DOHH2 (cell line): ENCODE results near the gene DENND5B.

ENCODE experiments used
- H3F3A ChIP-seq: fragments of 200-600 bp; sonication (generic), shearing (Covaris generic); 2 replicates; pipeline ENCODE4 v1.6.0; 2016; ENCODE audit warnings: antibody characterized with exemption, mild to moderate bottlenecking; ENCODE audit not compliant: control insufficient read depth, insufficient read depth
- H3K27ac ChIP-seq: fragments of 200-600 bp; sonication (generic); 2 replicates; pipeline ENCODE4 v1.5.1; 2014; ENCODE audit warnings: low read depth, mild to moderate bottlenecking, low read length, moderate library complexity
- H3K27me3 ChIP-seq: fragments of 200-600 bp; sonication (generic); 2 replicates; pipeline ENCODE4 v1.6.1; 2014; ENCODE audit warnings: mild to moderate bottlenecking, low read length, mixed read lengths; ENCODE audit not compliant: control insufficient read depth
- H3K36me3 ChIP-seq: fragments of 200-600 bp; sonication (generic); 2 replicates; pipeline ENCODE4 v1.6.1; 2014; ENCODE audit warnings: mild to moderate bottlenecking, low read length, moderate library complexity, mixed read lengths; ENCODE audit not compliant: control insufficient read depth
- H3K4me1 ChIP-seq: fragments of 200-600 bp; sonication (generic); 2 replicates; pipeline ENCODE4 v1.6.1; 2014; ENCODE audit warnings: mild to moderate bottlenecking, low read length, mixed read lengths; ENCODE audit not compliant: control insufficient read depth
- H3K4me2 ChIP-seq: fragments of 200-600 bp; sonication (generic); 2 replicates; pipeline ENCODE4 v1.6.0; 2014; ENCODE audit warnings: mild to moderate bottlenecking, low read length, moderate library complexity
- H3K4me3 ChIP-seq: fragments of 200-600 bp; sonication (generic); 2 replicates; pipeline ENCODE4 v1.5.1; 2014; ENCODE audit warnings: mild to moderate bottlenecking, low read length, mixed read lengths
- H3K79me2 ChIP-seq: fragments of 200-600 bp; sonication (generic); 2 replicates; pipeline ENCODE4 v1.6.1; 2014; ENCODE audit warnings: mild to moderate bottlenecking, low read length, mixed read lengths; ENCODE audit not compliant: control insufficient read depth
- H3K9me2 ChIP-seq: fragments of 200-600 bp; sonication (generic); replicated peaks from 2 replicates; pipeline ENCODE4 v1.6.1; 2014; ENCODE audit warnings: mild to moderate bottlenecking, low read length, mixed read lengths; ENCODE audit not compliant: control insufficient read depth
- H3K9me3 ChIP-seq: fragments of 200-600 bp; sonication (generic); 2 replicates; pipeline ENCODE4 v1.6.1; 2014; ENCODE audit warnings: antibody characterized with exemption, low read length, mixed read lengths; ENCODE audit not compliant: control insufficient read depth, insufficient read depth
- H4K20me1 ChIP-seq: fragments of 200-600 bp; sonication (generic); 2 replicates; pipeline ENCODE4 v1.6.0; 2014; ENCODE audit warnings: low read depth, mild to moderate bottlenecking, antibody characterized with exemption, low read length, moderate library complexity; ENCODE audit not compliant: control insufficient read depth, insufficient read depth
- EZH2phosphoT487 ChIP-seq: fragments of 200-600 bp; sonication (generic); IDR thresholded peaks from 2 replicates; pipeline ENCODE4 v1.6.1; 2017; ENCODE audit warnings: borderline replicate concordance, mild to moderate bottlenecking, antibody characterized with exemption, low read length, moderate library complexity, mixed read lengths
- TF ChIP-seq, protein P1 (sequence below): fragments of 200-600 bp; sonication (generic); IDR thresholded peaks from one replicate; pipeline ENCODE4 v1.5.1; 2014; ENCODE audit warnings: antibody characterized with exemption, mild to moderate bottlenecking, low read depth, low read length; ENCODE audit not compliant: poor library complexity, severe bottlenecking

Gene DENND5B

DNA sequence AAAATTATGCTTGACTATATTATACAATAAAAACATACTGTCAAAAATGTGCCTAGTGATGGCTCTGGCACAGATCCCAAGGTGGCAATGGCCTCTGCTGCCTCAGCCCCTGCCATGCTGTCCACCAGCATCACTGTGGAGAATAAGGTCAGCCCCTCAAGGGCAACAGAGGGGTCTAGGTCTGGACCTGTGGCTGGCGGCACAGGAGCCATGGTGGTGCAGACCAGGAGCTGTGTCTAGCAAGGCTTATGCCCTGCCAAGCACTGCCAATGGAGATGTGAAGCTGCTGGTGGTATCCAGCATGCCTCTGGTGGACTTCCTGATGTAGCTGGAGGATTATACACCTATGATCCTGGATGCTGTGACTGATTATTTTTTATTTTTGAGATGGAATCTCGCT lies 125.9 kb downstream of the DENND5B start:
- Histone ChIP-seq H3K79me2 (no peaks in the 10 kb centered on the region), H3K36me3 (no peaks in the 10 kb centered on the region), H3K9me2 (no peaks in the 10 kb centered on the region), H4K20me1 (no peaks in the 10 kb centered on the region), H3K4me2 (no peak overlapping the region), H3F3A (no peaks in the 10 kb centered on the region), H3K27ac (no peak overlapping the region), H3K4me3 (no peak overlapping the region), H3K27me3 (no peaks in the 10 kb centered on the region), H3K4me1 (no peaks in the 10 kb centered on the region), H3K9me3 (no peaks in the 10 kb centered on the region)
- TF ChIP-seq, protein P1, sequence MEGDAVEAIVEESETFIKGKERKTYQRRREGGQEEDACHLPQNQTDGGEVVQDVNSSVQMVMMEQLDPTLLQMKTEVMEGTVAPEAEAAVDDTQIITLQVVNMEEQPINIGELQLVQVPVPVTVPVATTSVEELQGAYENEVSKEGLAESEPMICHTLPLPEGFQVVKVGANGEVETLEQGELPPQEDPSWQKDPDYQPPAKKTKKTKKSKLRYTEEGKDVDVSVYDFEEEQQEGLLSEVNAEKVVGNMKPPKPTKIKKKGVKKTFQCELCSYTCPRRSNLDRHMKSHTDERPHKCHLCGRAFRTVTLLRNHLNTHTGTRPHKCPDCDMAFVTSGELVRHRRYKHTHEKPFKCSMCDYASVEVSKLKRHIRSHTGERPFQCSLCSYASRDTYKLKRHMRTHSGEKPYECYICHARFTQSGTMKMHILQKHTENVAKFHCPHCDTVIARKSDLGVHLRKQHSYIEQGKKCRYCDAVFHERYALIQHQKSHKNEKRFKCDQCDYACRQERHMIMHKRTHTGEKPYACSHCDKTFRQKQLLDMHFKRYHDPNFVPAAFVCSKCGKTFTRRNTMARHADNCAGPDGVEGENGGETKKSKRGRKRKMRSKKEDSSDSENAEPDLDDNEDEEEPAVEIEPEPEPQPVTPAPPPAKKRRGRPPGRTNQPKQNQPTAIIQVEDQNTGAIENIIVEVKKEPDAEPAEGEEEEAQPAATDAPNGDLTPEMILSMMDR = no peak
- no peak for TF ChIP-seq EZH2phosphoT487

DNA sequence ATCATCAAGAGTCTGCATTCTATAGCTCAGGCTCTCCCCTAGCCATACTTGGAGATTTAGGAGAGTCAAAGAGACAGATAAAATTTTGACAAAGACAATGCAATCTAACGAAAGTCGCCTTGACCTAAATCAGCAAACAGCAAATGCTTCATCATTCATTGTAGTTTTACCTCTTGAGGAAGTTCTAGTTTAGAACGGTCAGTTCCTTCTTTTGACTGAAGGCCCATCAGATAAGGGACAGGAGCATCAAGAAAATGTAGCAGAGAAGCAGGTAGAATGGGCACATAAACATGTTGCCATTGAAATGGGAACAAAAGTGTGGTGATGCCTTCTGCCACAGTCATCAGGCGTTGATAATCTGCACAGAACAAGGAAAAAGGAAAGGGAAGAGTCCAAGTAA lies 130.9 kb downstream of the DENND5B start:
- Histone ChIP-seq H3K27ac (no peak overlapping the region), H3K4me3 (no peak overlapping the region), H3K27me3 (no peaks in the 10 kb centered on the region), H3K9me2 (no peaks in the 10 kb centered on the region), H3K4me1 (peaks cover 11% of the 10 kb centered on the region), H4K20me1 (no peaks in the 10 kb centered on the region), H3F3A (no peaks in the 10 kb centered on the region), H3K36me3 (no peaks in the 10 kb centered on the region), H3K4me2 (no peak overlapping the region), H3K9me3 (no peaks in the 10 kb centered on the region), H3K79me2 (no peaks in the 10 kb centered on the region)
- TF ChIP-seq EZH2phosphoT487 = no peak
- TF ChIP-seq, protein P1 = no peak

DNA sequence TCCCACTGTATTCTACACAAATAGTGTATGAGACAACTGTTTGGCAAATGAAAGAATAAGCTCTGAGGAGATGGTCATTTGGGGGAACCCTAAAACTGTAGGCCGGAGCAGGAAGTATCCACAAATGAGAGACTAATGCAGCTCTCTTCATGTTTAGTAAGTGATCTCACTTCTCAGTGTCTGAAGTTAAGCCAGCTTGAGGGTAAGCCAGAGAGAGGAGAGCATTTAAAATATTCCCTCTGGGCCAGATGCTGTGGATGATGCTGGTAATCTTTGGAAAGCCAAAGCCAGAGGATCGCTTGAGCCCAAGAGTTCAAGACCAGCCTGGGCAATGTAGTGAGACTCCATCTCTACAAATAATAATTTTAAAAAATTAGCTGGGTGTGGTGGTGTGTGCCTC lies 134.4 kb downstream of the DENND5B start:
- Histone ChIP-seq H4K20me1 (no peaks in the 10 kb centered on the region), H3K79me2 (no peaks in the 10 kb centered on the region), H3K4me3 (no peak overlapping the region), H3K9me3 (no peaks in the 10 kb centered on the region), H3F3A (no peaks in the 10 kb centered on the region), H3K4me2 (no peak overlapping the region), H3K36me3 (peaks cover 4% of the 10 kb centered on the region; the same call in 1 of the 2 replicates), H3K27me3 (no peaks in the 10 kb centered on the region), H3K27ac (no peak overlapping the region), H3K9me2 (no peaks in the 10 kb centered on the region), H3K4me1 (peaks cover 11% of the 10 kb centered on the region)
- TF ChIP-seq, protein P1 = no peak
- TF ChIP-seq EZH2phosphoT487 = no peak

- no peaks in the 10 kb centered on the region for H3K79me2 ChIP-seq
- no peak overlapping the region for H3K27ac ChIP-seq
- H3K9me3 ChIP-seq = no peaks in the 10 kb centered on the region
- H3K36me3 ChIP-seq = no peaks in the 10 kb centered on the region
- H3K9me2 ChIP-seq = no peaks in the 10 kb centered on the region
- no peak overlapping the region for H3K4me2 ChIP-seq
- H3K4me1 ChIP-seq = peaks cover 6% of the 10 kb centered on the region
- no peak overlapping the region for H3K4me3 ChIP-seq
- H3K27me3 ChIP-seq = no peaks in the 10 kb centered on the region
- H4K20me1 ChIP-seq = no peaks in the 10 kb centered on the region
- H3F3A ChIP-seq = no peaks in the 10 kb centered on the region
- TF ChIP-seq EZH2phosphoT487 = no peak
- TF ChIP-seq, protein P1 = no peak
Measured at GRCh38 chr12:31444736-31445135, 146.2 kb downstream of the DENND5B start.
